Activated naive CD4-positive, alpha-beta T cell treated with anti-CD3 and anti-CD28 coated beads, Interleukin-2, amount 50 U/mL, for 72 hours (primary cell): ENCODE measurements around the gene STRIP2. TPM values are rescaled to one million over a fixed set of nuclear protein-coding genes. Genes with fewer than 3 reads are reported as not detected.

Experiments
- ATAC-seq, 2 donors: fragments of 150-1000 bp; cut with Tn5 transposase; 2 replicates each; pipeline ENCODE4 v1.10.0; 2021; ENCODE audit warnings: mild to moderate bottlenecking in 2 of 2, moderate library complexity in 2 of 2
- DNase-seq, 2 donors: peaks; one replicate each; pipeline ENCODE4 v3.0.0; 2021 to 2022; ENCODE audit warnings: low spot score in 2 of 2
- H3K27ac Mint-ChIP-seq, 2 donors: one replicate each; pipeline ENCODE4 v1.8.0; 2022; ENCODE audit warnings: mild to moderate bottlenecking in 2 of 2, mixed read lengths in 2 of 2
- H3K36me3 Mint-ChIP-seq, 2 donors: one replicate each; pipeline ENCODE4 v1.8.0; 2022; ENCODE audit warnings: mixed read lengths in 2 of 2
- H3K9me3 Mint-ChIP-seq, 2 donors: one replicate each; pipeline ENCODE4 v1.8.0; 2022; ENCODE audit warnings: mixed read lengths in 2 of 2
- total RNA-seq, 2 donors: library from RNA; stranded (reverse); gene quantifications; one replicate each; pipeline ENCODE4 v1.2.3, GENCODE V29; 2022

STRIP2 gene
- total RNA-seq, 2 donors from 2014 or later: 49.2 to 120 TPM

DNA sequence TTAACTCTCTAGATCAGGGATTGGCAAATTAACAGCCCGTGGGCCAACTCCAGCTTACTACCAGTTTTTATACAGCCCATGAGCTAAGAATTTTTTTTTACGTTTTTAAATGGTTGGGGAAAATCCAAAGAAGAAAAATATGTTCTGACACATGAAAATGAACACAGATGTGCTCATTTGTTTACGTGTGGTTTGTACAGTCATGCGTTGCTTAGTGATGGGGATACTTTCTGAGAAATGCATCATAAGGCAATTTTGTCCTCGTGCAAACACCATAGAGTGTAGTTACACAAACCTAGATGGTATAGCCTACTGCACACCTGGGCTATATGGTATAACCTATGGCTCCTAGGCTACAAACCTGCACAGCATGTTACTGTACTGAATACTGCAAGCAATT, 59.8 kb downstream of the STRIP2 start:
- DNase-seq: no peak
- ATAC-seq: peak; percentile 36 to 83
- no peaks in the 10 kb centered on the region for H3K9me3 Mint-ChIP-seq
- peaks cover 3 to 10% of the 10 kb centered on the region in 2 donors for H3K36me3 Mint-ChIP-seq
- H3K27ac Mint-ChIP-seq: peak overlapping the region in 1 of 2 donors; percentile 30

GRCh38 chr7:129495987-129496386, 61.8 kb downstream of the STRIP2 start:
- Mint-ChIP-seq H3K27ac (no peak overlapping the region), H3K9me3 (no peaks in the 10 kb centered on the region), H3K36me3 (peaks cover 0 to 7% of the 10 kb centered on the region in 2 donors)
- no peak for DNase-seq
- no peak for ATAC-seq

GRCh38 chr7:129496653-129497052, 62.4 kb downstream of the STRIP2 start:
- ATAC-seq (no peak), DNase-seq (no peak)
- H3K9me3 Mint-ChIP-seq: no peaks in the 10 kb centered on the region
- no peak overlapping the region for H3K27ac Mint-ChIP-seq
- peaks cover 0 to 7% of the 10 kb centered on the region in 2 donors for H3K36me3 Mint-ChIP-seq

DNA sequence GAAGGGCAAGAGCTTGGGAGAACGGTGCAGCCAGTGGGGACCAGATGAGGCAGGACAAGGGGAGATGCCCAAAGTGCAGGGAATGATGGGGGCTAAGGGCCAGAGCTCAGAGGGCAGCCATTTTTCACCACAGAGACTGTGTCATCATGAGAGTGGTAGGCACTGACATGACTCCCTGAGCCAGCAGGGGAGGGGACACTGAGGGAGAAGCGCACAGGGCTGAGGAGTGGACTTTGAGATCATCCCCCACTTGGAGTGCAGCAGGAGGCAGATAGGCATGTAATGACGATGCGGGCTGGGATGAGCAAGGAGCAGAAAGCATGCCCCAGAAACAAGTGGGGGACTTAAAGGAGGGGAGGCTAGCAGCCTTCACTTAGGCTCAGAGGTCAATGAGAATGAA, 62.9 kb downstream of the STRIP2 start:
- H3K27ac Mint-ChIP-seq: peak overlapping the region in 1 of 2 donors; percentile 47
- no peak for ATAC-seq
- DNase-seq: no peak
- H3K36me3 Mint-ChIP-seq: peaks cover 0 to 5% of the 10 kb centered on the region in 2 donors
- H3K9me3 Mint-ChIP-seq: no peaks in the 10 kb centered on the region

GRCh38 chr7:129498021-129498420, 63.8 kb downstream of the STRIP2 start:
- no peak for DNase-seq

GRCh38 chr7:129499999-129500398, 65.8 kb downstream of the STRIP2 start:
- Mint-ChIP-seq H3K36me3 (no peaks in the 10 kb centered on the region), H3K27ac (no peak overlapping the region), H3K9me3 (no peaks in the 10 kb centered on the region)
- no peak for ATAC-seq
- no peak for DNase-seq

More at GRCh38 chr7:129498021-129498420, 63.8 kb downstream of the STRIP2 start:
- Mint-ChIP-seq H3K36me3 (no peaks in the 10 kb centered on the region), H3K9me3 (no peaks in the 10 kb centered on the region), H3K27ac (no peak overlapping the region)
- no peak for ATAC-seq

DNA sequence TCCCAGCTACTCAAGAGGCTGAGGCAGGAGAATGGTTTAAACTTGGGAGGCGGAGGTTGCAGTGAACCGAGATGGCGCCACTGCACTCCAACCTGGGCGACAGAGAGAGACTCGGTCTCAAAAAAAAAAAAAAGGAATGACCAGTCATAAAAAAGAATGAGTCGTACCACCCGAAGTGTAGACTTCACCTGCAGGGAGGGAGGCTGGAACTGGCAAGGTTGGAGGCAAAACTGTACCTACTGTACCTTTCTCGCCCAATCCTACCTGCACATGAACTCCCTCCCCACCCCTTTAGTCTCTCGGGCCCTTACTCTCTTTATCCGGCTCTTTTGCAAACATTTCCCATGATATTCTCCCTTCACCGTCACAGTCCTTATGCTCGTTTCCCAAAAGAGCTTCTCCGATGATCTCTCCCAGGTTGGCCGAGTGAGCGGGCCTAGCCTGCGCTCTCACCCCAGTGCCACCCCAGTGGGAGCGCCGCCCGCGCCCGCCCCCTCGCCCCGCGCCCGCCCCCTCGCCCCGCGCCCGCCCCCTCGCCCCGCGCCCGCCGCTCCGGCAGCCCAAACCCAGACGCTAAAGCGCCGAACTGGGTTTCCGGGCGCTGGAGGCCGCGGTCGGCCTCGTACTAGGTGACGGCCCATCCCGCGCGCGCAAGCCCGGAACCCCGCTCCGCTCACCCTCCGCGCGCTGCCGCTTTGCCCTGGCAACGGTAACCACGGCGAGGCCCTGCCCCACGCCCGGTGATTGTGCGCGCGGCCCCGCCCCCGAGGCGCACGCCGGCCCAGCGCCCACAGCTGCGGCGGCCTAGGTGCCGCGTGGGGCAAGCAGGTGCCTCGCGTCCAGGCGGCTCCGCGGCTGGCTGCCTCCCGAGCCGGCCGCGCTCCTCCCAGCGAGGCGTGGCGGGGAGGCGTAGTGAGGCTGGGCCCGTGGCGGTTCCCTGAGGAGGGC, 67.8 kb downstream of the STRIP2 start, which contains the start of gene SMKR1:
Gene SMKR1 (plus strand): TSS at position 772 of the 948 bp plus-strand sequence. CDS start 294 bp downstream, outside the sequence.
- Mint-ChIP-seq H3K27ac (peak within 1 kb of the TSS; percentile 1 to 88), H3K36me3 (no peaks in the 10 kb centered on the region), H3K9me3 (no peaks in the 10 kb centered on the region)
- peak; percentile 98 to 99 for ATAC-seq
- DNase-seq: peak; percentile 83 to 90

- H3K36me3 Mint-ChIP-seq: no peaks in the 10 kb centered on the region
- H3K9me3 Mint-ChIP-seq: no peaks in the 10 kb centered on the region
- DNase-seq (peak in 1 of 2 donors; percentile 20), ATAC-seq (peak in 1 of 2 donors; percentile 1)
- H3K27ac Mint-ChIP-seq: peak overlapping the region; percentile 1 to 76
Measured at GRCh38 chr7:129502708-129503685, 68.8 kb downstream of the STRIP2 start.

DNA sequence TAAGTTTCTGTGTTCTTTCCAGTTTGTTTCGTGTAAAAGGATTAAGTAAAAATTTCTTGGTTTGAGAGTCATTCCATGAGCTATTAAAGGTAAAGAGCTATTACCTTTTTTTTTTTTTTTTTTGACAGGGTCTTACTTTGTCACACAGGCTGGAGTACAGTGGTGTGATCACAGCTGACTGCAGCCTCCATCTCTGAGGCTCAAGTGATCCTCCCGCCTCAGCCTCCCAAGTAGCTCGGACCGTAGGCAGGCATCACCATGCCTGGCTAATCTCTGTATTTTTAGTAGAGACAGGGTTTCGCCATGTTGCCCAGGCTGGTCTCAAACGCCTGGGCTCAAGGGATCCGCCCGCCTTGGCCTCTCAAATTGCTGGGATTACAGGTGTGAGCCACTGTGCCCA, 69.5 kb downstream of the STRIP2 start:
- DNase-seq (no peak), ATAC-seq (no peak)
- peak overlapping the region in 1 of 2 donors; percentile 1 for H3K27ac Mint-ChIP-seq
- no peaks in the 10 kb centered on the region for H3K9me3 Mint-ChIP-seq
- no peaks in the 10 kb centered on the region for H3K36me3 Mint-ChIP-seq

- Mint-ChIP-seq H3K27ac (no peak overlapping the region), H3K36me3 (no peaks in the 10 kb centered on the region), H3K9me3 (no peaks in the 10 kb centered on the region)
- no peak for ATAC-seq
- DNase-seq: no peak
Measured at GRCh38 chr7:129512192-129512591, 78.0 kb downstream of the STRIP2 start.

DNA sequence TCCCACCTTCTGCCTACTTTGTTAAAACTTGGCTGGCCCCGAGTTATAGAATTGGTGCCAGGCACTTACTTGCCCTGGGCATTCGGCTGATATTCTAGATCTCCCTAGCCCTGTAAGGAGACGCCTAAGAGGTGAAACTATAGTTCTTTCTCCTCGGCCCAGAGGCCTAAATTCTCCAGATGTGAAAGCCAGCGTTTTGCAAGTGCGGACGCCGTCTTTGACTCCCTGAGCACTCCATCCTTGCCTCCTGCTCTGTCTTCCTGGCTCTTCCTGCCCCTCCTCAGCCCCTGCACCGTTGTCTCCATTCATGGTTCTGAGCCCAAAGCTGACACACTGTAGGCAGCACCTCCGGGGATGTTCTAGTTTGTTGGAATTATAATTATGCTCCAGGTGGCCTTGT, 79.3 kb downstream of the STRIP2 start:
- no peak overlapping the region for H3K27ac Mint-ChIP-seq
- no peaks in the 10 kb centered on the region for H3K36me3 Mint-ChIP-seq
- no peaks in the 10 kb centered on the region for H3K9me3 Mint-ChIP-seq
- ATAC-seq (no peak), DNase-seq (no peak)

DNA sequence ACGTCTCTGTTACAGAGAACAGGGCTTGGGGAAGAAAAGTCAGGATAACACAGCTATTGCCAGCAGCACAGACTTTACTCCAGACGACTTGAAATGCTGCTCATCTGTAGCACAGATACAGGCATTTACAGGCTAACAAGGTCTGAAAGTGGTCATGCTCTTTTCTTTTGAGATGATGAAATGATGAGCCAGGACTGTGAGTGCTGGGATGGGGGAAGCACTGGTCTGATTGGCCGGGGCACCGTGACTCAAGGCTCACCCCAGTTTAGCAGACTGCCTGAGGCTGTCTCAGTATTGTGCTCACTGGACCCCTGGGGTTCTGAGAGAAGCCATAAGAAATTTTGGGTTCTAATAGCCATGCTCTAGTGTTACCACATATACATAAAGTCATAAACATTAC, 80.5 kb downstream of the STRIP2 start:
- no peak overlapping the region for H3K27ac Mint-ChIP-seq
- H3K9me3 Mint-ChIP-seq: no peaks in the 10 kb centered on the region
- no peaks in the 10 kb centered on the region for H3K36me3 Mint-ChIP-seq
- ATAC-seq: no peak
- DNase-seq: no peak

DNA sequence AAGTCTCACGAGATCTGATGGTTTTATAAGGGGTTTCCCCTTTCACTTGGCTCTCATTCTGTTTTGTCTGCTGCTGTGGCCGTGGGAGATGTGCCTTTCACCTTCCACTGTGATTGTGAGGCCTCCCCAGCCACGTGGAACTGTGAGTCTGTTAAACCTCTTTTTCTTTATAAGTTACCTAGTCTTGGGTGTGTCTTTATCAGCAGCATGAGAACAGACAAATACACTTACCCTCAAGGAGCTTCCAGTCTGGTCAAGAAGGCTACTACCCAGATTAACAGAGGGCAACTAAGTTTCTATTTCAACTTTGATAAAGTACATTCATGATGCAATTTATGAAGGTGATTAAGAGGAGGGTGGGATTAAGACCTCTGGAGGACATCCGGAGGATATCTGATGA, 81.1 kb downstream of the STRIP2 start:
- ATAC-seq: no peak
- H3K36me3 Mint-ChIP-seq: no peaks in the 10 kb centered on the region
- H3K27ac Mint-ChIP-seq: no peak overlapping the region
- no peak for DNase-seq
- H3K9me3 Mint-ChIP-seq: no peaks in the 10 kb centered on the region

DNA sequence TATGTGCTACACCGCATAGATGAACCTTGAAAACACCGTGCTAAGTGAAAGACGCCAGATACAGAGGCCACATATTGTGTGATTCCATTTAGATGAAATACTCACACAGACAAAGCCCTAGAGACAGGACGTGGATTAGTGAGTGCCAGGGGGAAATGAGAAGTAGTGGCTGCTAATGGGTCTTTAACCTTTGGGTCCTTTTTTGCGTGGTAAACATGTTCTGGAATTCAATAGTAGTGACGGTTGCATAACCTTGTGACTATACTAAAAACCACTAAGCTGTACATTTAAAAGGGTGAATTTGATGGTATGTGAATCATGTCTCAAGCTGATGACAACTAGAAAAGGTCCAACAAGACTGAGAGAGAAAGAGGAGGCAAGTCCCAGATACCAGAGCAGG, 83.7 kb downstream of the STRIP2 start:
- ATAC-seq (no peak), DNase-seq (no peak)
- no peak overlapping the region for H3K27ac Mint-ChIP-seq
- H3K9me3 Mint-ChIP-seq: no peaks in the 10 kb centered on the region
- no peaks in the 10 kb centered on the region for H3K36me3 Mint-ChIP-seq

GRCh38 chr7:129519464-129519863, 85.2 kb downstream of the STRIP2 start:
- Mint-ChIP-seq H3K36me3 (no peaks in the 10 kb centered on the region), H3K27ac (no peak overlapping the region), H3K9me3 (no peaks in the 10 kb centered on the region)
- DNase-seq: no peak
- no peak for ATAC-seq

DNA sequence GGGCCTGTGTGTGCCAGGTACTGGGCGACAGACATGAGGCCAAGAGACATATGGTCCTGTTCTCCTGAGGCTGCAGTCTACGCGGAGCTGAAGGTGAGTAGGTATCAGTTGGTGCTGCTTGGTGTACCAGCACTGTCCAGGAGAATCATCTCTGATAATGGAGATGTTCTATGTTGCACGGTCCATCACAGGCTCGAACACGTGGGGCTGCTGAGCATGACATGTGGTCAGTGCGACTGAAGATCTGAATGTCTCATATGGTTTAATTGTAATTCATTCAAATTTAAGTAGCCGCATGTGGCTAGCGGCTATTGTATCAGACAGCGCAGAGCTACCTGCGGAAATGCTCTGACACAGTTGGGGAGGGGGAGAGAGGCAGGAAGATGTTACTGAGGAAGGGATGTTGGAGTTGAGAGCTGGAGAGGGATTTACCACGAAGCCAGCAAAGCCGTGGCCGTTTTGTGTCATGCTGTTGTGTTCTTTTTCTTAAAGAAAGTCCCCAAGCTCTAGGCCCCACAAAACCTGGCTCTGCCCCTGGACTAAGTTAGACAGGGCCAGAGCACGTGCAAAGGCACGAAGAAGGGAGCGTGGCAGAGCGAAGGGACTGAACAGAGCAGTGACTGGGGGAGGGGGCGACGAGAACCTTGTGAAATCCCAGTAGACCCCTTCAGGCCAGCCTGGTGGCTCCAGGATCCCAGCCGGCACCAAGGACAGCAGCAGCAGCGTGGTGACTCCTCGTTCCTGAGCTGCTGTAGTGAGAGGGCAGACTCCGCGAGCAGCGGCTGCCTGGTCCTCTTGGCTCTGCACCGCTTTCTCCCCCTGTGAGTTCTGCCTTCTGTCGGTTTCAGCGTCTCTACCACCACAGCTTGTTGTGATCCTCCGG, 88.1 kb downstream of the STRIP2 start:
- Mint-ChIP-seq H3K36me3 (no peaks in the 10 kb centered on the region), H3K9me3 (no peaks in the 10 kb centered on the region), H3K27ac (no peak overlapping the region)
- no peak for ATAC-seq
- no peak for DNase-seq
